ENCODE results near the gene NUP98.
A peak's percentile ranks its signal among the peaks of the same experiment; 100 is the strongest.
"Not testable (repeated sequence)": the region's sequence is repeated elsewhere in the genome, so short reads cannot be mapped to it uniquely, and the experiment has no call there.

The NUP98 gene

DNA sequence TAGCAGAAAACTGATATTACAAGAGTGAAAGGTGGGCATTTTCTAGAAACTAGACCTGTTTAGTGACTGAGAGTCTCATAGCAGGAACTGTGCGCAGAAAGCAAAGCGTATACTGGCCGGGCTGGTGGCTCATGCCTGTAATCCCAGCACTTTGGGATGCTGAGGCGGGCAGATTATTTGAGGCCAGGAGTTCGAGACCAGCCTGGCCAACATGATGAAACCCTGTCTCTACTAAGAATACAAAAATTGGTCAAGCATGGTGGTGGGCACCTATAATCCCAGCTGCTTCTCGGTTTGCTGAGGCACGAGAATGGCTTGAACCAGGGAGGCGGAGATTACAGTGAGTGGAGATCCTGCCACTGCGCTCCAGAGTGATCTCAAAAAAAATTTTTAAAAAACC, 1.8 kb upstream of the NUP98 start:
- DNase-seq (ENCODE audit: low read depth): no peak

DNA sequence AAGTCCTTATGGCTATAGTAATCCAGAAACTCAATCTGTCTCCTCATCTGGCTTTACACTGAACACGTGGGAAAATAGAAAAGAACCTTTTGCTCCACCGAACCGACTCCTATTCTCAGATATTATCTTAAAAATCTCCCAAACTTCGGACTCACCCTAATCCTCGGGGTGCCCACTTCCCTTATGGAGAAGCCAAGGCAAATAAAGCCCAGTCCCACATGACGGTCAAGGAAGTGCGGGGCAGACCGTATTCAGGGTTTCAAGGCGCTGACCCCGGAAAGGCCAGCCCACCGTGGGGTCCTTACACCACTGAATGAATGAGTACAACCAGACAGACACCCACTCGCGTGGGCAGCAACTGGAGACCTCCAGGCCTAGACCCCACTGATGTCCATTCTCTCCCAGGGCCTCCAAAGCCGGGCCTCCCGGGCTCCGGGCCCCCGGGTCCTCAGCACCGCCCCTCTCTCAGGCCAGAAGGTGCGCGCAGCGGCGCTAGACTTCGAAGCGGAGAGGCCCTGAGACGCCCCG, 489 bp downstream of the NUP98 start:
- no peak for DNase-seq (ENCODE audit: low read depth)

DNA sequence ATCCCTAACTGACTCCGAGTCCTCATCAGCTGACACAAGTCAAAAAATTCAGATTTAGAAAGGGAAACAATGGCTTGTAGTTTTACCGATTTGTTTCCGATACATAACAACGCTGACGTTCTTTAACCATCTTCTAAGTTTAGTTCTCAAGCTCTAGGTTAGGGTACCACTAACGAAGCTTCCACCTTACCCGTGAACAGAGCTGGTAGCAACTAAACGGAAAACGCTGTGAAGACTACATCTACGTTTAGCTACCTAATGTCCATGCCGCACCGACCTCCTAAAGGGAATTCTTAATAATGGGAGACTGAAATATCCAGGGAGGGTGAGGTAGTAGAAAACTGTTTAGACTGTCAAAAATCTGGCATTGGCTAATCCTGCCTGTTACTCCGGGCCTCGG, 1.0 kb downstream of the NUP98 start:
- no peak for DNase-seq (ENCODE audit: low read depth)

DNA sequence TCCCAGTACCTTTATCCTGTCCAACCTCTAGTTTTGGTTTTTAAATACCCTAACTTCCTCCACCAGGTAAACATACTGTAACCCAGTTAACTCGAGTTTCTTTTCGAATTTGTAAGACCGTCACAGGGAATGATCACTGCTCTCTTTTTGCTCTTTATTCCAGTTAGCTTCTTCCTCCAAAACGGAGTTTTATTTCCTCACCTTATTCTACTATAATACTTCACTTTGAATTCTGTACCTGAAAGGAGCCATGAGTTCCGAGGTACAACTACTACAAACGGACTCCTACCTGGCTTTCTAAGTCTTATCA, 1.4 kb downstream of the NUP98 start:
- no peak for DNase-seq (ENCODE audit: low read depth)

DNA sequence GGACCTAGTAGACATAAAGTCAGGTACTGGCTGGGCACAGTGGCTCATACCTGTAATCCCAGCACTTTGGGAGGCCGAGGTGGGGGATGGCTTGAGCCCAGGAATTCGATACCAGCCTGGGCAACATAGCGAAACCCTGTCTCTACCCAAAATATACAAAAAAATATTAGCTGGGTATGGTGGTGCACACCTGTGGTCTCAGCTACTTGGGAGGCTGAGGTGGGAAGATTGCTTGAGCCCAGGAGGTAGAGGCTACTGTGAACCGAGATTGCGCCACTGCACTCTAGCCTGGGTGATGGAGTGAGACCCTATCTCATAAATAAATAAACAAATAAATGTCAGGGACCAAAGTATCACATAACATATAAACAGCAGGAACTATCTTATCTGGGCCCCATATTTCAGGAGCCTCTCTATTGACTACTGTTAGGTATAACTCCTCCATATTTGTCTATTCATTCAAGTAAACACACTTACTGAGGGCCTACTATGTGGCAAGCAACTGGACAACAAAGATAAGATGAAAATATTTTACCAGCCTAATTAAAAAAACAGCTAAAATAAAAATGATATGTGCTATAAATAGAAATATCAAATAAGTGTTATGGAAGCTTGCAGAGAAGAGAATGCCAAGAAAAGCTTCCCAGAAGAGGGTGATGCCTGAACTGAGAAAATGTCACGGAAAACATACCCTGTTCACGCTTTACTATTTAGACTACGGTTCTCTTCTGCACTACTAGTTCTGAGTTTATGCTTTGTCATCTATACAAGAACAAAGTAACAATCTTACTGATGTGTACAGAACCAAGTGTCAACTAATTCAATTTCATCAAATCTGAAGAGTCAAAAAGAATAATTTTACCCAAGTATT, 2.0 kb downstream of the NUP98 start:
- DNase-seq (ENCODE audit: low read depth): no peak

DNA sequence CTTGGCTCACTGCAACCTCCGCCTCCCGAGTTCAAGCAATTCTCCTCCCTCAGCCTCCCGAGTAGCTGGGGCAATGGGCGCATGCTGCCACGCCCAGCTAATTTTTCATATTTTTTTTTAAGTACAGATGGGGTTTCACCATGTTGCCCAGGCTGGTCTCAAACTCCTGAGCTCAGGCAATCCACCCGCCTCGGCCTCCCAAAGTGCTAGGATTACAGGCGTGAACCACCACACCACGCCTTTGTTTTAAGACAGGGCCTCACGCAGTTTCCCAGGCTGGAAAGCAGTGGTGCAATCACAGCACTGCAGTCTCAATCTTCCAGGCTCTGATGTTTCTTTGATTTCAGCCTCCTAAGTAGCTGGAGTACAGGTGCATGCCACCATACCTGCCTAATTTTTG, 3.0 kb downstream of the NUP98 start:
- not testable (repeated sequence) for DNase-seq (ENCODE audit: low read depth)

DNA sequence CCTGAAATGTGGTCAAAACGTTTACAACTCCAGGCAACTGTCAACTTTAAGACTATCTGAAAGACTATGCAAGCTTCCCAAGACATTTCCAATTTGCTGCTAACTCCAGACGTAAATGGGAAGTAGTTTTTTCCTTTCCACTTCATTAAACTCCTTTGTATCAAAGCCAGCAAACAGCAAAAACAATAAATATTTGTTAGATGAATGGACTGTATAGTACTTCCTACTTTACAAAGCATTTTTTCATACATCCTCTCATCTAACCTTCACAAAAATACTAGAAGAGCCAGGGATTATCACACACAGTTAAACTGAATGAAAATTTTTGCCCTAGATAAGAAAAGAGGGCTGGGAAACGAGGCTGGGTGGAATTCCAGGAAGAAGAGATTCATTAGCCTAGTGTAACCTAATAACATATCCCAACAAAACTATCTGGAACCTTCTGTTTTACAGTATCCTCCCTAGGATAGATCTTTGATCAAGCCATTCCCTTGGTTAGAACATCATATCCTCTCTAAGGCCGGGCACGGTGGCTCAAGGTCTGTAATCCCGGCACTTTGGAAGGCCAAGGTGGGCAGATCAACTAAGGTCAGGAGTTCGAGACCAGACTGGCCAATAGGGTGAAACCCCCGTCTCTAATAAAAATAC, 10.4 kb downstream of the NUP98 start:
- DNase-seq (ENCODE audit: low read depth): peak; percentile 47

DNA sequence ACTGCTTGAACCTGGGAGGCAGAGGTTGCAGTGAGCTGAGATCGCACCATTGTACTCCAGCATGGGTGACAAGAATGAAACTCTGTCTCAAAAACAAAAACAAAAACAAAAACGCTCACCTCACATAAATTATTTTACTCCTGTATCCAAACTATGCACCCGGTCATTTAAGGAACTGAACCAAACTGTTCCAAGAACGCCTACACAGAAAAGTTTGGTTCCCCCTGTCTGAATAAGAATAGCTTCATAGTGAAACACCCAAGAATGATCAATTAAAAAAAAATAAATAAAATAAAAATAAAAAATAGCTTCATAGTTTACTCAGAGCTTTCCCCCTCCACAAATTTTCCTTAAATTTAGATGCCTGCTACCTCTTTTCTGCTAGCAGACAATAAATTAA, 13.7 kb downstream of the NUP98 start:
- DNase-seq (ENCODE audit: low read depth): no peak

DNA sequence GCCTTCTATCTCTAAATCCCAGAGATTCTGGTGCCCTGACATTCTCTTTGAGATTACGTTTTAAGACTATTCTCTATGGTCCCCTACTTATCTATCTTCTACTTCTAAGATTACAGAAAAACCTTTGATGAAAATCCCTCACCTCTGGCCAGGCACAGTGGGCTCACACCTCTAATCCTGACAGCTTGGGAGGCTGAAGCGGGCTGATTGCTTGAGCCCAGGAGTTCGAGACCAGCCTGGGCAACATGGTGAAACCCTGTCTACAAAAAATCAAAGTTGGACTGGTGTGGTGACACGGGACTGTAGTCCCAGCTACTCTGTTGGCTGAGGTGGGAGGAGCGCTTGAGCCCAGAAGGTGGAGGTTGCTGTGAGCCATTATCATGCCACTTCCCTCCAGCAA, 14.4 kb downstream of the NUP98 start:
- DNase-seq (ENCODE audit: low read depth): no peak

DNA sequence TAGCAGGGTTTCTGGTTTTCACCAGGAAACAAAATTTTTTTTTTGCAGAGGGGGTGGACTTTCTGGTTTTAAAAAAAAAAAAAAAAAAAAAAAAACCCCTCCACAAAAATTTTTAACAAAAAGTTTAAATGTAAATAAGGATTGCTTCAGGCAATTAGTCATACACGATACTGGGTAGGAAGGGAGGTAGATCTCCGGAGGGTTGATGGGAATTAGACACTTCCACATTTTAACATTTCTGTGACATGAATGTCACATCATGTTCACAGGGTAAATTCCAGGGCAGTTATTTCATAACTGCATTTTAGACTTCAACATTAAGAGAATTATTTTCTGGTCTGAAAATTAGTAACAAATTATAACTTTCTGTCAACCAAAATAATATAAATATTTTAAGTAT, 15.9 kb downstream of the NUP98 start:
- peak; percentile 73 for DNase-seq (ENCODE audit: low read depth)

DNA sequence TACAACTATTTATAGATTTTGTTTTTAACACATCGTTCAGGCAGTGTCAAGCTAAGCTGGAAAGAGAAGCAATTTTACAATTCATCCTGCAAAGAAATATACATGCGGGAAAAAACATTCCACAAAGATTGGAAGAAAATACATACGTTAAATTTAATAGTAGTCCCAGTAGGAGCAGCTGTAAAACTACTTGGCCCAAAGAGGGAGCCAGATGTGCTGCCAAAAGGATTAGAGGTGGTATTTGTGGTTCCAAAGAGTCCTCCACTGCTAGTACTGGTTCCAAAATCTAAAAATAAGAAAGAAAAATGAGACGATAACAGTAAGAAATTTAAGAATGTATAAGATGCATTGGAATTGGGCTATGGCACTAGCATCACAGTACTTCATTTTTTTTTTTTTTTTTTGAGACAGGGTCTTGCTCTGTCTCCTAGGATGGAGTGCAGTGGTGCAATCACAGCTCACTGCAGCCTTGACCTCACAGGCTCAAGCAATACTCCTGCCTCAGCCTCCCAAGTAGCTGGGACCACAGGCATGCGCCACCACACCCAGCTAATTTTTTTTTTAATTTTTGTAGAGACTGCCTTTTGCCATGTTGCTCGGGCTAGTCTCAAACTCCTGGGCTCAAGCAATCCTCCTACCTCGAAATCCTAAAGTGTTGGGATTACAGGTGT, 21.5 kb downstream of the NUP98 start:
- peak; percentile 13 for DNase-seq (ENCODE audit: low read depth)

DNA sequence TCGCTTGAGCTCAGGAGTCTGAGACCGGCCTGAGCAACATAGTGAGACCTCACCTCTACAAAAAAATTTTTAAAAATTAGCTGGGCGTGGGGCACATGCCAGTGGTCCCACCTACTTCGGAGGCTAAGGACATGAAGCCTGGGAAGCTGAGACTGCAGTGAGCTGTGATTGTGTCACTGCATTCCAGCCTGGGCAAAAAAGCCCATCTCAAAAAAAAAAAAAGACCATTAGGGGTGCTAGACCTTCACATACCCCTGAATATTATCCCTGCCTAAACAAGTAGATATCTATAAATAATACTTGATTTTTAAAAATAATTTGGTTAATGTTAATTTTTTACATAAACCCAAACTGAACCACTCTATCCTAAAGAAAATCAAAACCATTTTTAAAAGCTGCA, 24.2 kb downstream of the NUP98 start:
- DNase-seq (ENCODE audit: low read depth): no peak

DNA sequence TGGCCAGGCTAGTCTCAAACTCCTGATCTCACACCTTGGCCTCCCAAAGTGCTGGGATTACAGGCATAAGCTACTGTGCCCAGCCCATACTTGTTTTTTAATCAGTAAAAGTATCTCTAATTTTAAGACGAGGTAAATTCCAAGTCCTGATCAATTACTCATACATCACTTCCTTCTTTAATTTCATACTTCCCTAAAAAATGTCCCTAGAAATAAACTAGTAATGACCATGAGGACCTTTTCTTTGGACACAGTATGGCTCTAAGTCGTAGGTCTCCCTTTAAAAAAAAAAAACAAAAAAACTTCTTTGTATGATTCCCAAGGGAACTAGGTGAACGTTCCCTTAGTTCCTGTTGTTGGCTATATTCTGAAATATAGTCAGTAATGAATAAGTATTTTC, 29.8 kb downstream of the NUP98 start:
- no peak for DNase-seq (ENCODE audit: low read depth)

DNA sequence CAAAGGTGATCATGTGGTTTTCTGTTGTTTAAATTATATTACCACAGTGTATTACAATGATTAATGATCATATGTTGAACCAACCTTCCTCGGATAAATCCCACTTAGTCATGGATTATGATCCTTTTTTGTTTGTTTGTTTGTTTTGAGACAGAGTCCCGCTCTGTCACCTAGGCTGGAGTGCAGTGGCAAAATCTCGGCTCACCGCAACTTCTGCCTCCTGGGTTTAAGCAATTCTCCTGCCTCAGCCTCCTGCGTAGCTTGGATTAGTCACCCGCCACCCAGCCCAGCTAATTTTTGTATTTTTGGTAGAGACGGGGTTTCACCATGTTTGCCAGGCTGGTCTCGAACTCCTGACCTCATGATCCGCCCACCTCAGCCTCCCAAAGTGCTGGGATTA, 30.5 kb downstream of the NUP98 start:
- not testable (repeated sequence) for DNase-seq (ENCODE audit: low read depth)

DNA sequence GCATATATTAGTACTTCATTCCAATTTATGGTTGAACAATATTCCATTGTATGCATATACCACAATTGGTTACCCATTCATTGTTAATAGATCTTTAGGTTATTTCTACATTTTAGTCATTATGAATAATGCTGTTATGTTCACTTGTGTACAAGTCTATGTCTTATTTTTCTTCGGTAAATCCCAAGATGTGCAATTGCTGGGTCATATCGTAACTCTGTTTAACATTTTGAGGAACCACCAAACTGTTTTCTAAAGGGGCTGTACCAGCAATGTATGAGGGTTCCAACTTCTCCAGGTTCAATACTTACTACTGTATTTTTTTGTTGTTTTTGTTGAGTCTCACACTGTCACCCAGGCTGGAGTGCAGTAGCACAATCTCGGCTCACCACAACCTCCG, 33.1 kb downstream of the NUP98 start:
- no peak for DNase-seq (ENCODE audit: low read depth)

DNA sequence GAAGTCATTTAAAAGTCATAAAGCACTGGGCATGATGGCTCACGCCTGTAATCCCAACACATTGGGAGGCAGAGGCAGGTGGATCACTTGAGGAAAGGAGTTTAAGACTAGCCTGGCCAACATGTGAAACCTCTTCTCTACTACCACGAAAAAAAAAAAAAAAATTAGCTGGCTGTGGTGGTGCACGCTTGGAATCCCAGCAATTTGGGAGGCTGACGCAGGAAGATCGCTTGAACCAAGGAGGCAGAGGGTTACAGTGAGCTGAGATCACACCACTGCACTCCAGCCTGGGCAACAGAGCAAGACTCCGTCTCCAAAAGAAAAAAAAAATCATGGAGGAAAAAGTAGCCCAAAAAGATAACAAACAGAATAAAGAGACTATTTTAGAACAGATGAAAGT, 42.2 kb downstream of the NUP98 start:
- no peak for DNase-seq (ENCODE audit: low read depth)

DNA sequence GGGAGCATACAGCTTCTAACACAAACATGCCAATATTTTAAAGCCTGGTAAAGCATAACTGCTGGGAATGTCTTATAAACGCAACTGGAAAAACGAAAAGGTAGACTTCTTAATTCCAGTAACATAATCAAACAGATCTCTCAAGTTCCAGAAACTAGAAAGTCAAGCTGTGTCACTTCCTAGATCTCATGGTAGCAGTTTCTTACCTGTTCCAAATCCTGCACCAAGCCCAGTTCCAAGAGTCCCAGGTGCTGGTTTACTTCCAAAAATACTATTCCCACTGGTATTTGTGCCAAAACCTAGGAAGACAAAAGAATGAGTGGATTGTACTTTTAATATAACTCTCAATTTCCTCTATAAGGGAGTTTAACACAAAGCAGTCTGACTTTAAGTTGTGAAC, 44.2 kb downstream of the NUP98 start:
- DNase-seq (ENCODE audit: low read depth): no peak

DNA sequence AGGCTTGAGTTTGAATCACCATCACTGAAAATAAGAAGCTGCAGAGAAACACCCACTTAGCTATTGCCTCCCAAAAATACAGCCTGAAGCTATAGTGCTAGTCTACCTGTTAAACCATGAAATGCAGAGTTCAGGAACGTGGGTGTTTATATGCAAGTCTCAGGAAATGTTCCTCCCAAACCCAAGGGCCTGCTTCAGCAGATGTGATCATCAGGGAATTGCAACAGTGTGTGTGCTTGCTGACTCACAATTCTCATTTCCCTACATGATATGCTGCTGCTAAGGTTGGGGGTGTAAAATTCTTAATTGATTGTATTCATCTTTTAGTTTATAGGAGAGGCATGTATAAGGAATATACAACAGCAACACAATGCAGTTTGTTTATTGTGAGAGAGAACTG, 49.6 kb downstream of the NUP98 start:
- peak; percentile 62 for DNase-seq (ENCODE audit: low read depth)

DNA sequence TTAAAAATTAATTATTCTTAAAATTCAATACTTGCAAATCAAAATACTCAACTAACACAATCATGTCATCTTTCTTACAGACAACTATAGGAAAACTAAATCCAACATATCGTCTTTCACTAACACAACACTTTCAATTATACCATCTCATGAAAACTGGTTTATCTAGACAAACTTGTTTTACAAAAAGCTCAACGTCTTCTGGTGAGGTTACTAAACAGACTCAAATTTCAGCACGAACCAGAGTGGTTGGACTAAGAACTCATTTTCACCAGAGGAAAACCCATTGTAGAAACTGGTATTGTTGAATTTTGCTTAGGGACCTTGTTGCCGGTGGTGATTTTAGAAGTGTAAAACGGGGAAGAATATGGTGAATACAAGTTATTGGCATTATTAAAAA, 52.2 kb downstream of the NUP98 start:
- no peak for DNase-seq (ENCODE audit: low read depth)

DNA sequence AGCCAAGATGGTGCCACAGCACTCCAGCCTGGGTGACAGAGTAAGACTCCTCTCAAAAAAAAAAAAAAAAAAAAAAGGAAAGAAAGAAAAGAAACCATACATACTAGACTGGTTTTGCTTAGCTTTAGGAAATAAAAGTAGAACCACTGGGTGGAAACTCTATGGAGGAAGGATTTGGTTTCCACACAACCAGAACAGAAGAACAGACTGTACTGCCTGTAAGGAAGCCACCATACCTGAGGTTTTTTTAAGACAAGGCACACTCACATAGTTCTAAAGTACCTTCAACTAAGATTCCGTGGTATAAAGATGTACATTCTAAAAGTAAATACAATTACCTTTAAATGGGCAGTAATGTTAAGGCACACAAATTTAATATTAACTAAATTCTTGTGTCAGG, 58.6 kb downstream of the NUP98 start:
- DNase-seq (ENCODE audit: low read depth): no peak

DNA sequence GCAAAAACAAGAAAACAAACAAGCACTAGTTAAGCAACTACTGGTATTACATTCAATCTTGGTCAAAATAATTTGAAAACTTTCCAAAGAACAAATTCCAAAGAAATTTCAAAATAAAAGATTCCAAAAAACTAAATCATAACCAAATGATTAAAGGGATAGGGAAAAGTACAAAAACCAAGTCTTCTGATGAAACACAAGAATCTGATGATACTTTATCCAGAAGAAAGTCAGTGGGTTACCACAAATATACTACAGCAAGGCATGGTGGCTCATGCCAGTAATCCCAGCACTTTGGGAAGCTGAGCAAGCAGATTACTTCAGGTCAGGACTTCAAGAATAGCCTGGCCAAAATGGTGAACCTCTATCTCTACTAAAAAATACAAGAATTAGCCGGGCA, 59.1 kb downstream of the NUP98 start:
- DNase-seq (ENCODE audit: low read depth): peak; percentile 49

DNA sequence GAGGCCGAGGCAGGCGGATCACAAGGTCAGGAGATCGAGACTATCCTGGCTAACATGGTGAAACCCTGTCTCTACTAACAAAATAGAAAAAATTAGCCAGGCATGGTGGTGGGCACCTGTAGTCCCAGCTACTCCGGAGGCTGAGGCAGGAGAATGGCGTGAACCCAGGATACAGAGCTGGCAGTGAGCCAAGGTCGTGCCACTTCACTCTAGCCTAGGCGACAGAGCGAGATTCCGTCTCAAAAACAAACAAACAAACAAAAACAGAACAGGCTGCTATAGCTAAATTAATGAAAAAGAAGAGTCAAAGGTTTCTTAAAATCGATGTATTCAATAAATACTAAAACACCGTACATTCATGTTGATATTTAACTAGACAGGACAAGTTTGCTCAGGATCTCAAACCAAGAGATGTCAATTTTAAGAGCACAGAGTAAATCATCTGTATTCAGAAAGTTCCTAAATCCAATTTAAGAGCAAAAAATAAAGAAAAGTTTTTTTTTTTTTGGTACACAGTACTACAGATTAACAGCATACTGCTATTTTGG, 59.9 kb downstream of the NUP98 start:
- no peak for DNase-seq (ENCODE audit: low read depth)

DNA sequence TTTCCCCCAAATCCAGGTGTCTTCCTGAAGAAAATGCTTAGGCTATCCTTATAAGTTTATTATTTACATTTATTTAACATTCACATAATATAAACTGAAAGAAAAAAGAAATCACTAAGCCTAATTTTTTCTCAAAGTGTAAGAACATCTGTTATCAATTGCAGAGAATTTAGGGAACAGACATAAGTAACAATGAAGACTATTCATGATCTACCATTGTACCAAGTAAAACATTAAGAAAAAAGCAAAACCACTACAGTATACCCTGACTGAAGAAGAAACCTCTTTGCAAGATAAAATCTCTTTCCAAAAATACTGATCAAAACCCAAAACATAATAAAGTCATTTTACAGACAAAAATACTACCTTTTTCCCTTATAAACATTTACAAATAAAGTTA, 60.5 kb downstream of the NUP98 start:
- no peak for DNase-seq (ENCODE audit: low read depth)
